Liver (tissue), 9 donors: ENCODE measurements around the gene POLR3GL. TPM values are rescaled to one million over a fixed set of nuclear protein-coding genes. Genes with fewer than 3 reads are reported as not detected.
A peak's percentile ranks its signal among the peaks of the same experiment; 100 is the strongest.

ENCODE experiments used
- DNase-seq: peaks from one replicate; pipeline ENCODE4 v3.0.0-alpha.2; 2017; ENCODE audit warnings: low spot score
- H3K27ac ChIP-seq, 2 donors: one replicate each; pipeline ENCODE4 v1.7.0; 2013; ENCODE audit warnings: inconsistent platforms in 2 of 2, low read length in 2 of 2, control low read depth in 1 of 2, low read depth in 1 of 2, mild to moderate bottlenecking in 1 of 2
- H3K27me3 ChIP-seq, 4 donors: one replicate each; pipeline versions ENCODE4 v1.6.1 to v1.7.0; 2013; ENCODE audit warnings: low read length in 3 of 4, inconsistent platforms in 1 of 4, mild to moderate bottlenecking in 1 of 4, moderate library complexity in 1 of 4; ENCODE audit not compliant: control insufficient read depth in 4 of 4, insufficient read depth in 4 of 4
- H3K36me3 ChIP-seq, 4 donors: one replicate each; pipeline versions ENCODE4 v1.6.1 to v1.7.0; 2013; ENCODE audit warnings: low read length in 3 of 4, mild to moderate bottlenecking in 3 of 4, low read depth in 1 of 4, moderate library complexity in 1 of 4; ENCODE audit not compliant: control insufficient read depth in 4 of 4, insufficient read depth in 3 of 4
- H3K4me1 ChIP-seq, 4 donors: one replicate each; pipeline versions ENCODE4 v1.6.1 to v1.7.0; 2013; ENCODE audit warnings: low read length in 3 of 4, mild to moderate bottlenecking in 3 of 4, moderate library complexity in 1 of 4; ENCODE audit not compliant: control insufficient read depth in 4 of 4, insufficient read depth in 4 of 4
- H3K4me3 ChIP-seq, 3 donors: one replicate each; pipeline versions ENCODE4 v1.6.1 to v1.7.0; 2013; ENCODE audit warnings: low read length in 3 of 3, control low read depth in 1 of 3, low read depth in 1 of 3, mild to moderate bottlenecking in 1 of 3
- H3K9ac ChIP-seq, 2 donors: one replicate each; pipeline ENCODE4 v1.7.0; 2013; ENCODE audit warnings: low read length in 2 of 2, mild to moderate bottlenecking in 2 of 2, moderate library complexity in 2 of 2, control low read depth in 1 of 2, low read depth in 1 of 2
- H3K9me3 ChIP-seq, 4 donors: one replicate each; pipeline versions ENCODE4 v1.6.1 to v1.7.0; 2013; ENCODE audit warnings: low read length in 3 of 4; ENCODE audit not compliant: control insufficient read depth in 4 of 4
- FOXA2 ChIP-seq: IDR thresholded peaks from 2 replicates; pipeline ENCODE4 v1.6.1; 2016; ENCODE audit warnings: antibody characterized with exemption
- GABPA ChIP-seq, 2 donors: IDR thresholded peaks in 1 of 2; conservative IDR thresholded peaks in 1 of 2; 2 replicates each; pipeline ENCODE4 v1.6.1; 2016; ENCODE audit warnings: antibody characterized with exemption in 2 of 2, mild to moderate bottlenecking in 1 of 2, moderate library complexity in 1 of 2
- HNF4A ChIP-seq, 2 donors: conservative IDR thresholded peaks; 2 replicates each; pipeline ENCODE4 v1.6.1; 2016; ENCODE audit warnings: antibody characterized with exemption in 2 of 2, mild to moderate bottlenecking in 2 of 2
- HNF4G ChIP-seq: IDR thresholded peaks from 2 replicates; pipeline ENCODE4 v1.6.1; 2016; ENCODE audit warnings: antibody characterized with exemption
- JUND ChIP-seq, 2 donors: IDR thresholded peaks; 2 replicates each; pipeline ENCODE4 v1.6.1; 2016; ENCODE audit warnings: antibody characterized with exemption in 2 of 2
- NR2F2 ChIP-seq: IDR thresholded peaks from 2 replicates; pipeline ENCODE4 v1.6.1; 2016; ENCODE audit warnings: antibody characterized with exemption
- RAD21 ChIP-seq, 2 donors: IDR thresholded peaks; 2 replicates each; pipeline ENCODE4 v1.6.1; 2016; ENCODE audit warnings: antibody characterized with exemption in 2 of 2, mild to moderate bottlenecking in 2 of 2
- REST ChIP-seq: IDR thresholded peaks from 2 replicates; pipeline ENCODE4 v1.6.1; 2016; ENCODE audit warnings: antibody characterized with exemption, mild to moderate bottlenecking
- RXRA ChIP-seq, 2 donors: IDR thresholded peaks; 2 replicates each; pipeline ENCODE4 v1.6.1; 2017 to 2018; ENCODE audit warnings: antibody characterized with exemption in 2 of 2, mild to moderate bottlenecking in 1 of 2
- SP1 ChIP-seq: IDR thresholded peaks from 2 replicates; pipeline ENCODE4 v1.6.1; 2018; ENCODE audit warnings: antibody characterized with exemption, mild to moderate bottlenecking
- YY1 ChIP-seq: IDR thresholded peaks from 2 replicates; pipeline ENCODE4 v1.6.1; 2016; ENCODE audit warnings: antibody characterized with exemption, mild to moderate bottlenecking
- ZBTB33 ChIP-seq: IDR thresholded peaks from 2 replicates; pipeline ENCODE4 v1.6.1; 2016; ENCODE audit warnings: antibody characterized with exemption
- WGBS: extraction: QIAGEN DNeasy Blood & Tissue Kit; methylation state at CpG from one replicate; pipeline ENCODE4 v1.1.7; 2013; 5-methylcytosine and 5-hydroxymethylcytosine counted together
- polyA plus RNA-seq, 2 donors: library from polyadenylated mRNA; stranded (reverse) in 1 of 2; unstranded in 1 of 2; fragments of 200-250 nt in 1 of 2; fragments of >200 nt in 1 of 2; fragmentation: Nextera tagmentation in 1 of 2; extraction: Ambion mirVana in 1 of 2; gene quantifications; one replicate each; pipeline versions ENCODE4 v1.2.1 to v1.2.3, GENCODE V29; 2013 to 2015
- total RNA-seq, 2 donors: library from RNA; depleted of rRNA; stranded (reverse); fragments of >200 nt; gene quantifications; one replicate each; pipeline ENCODE4 v1.2.3, GENCODE V29; 2014
- TF ChIP-seq, protein P1 (sequence below): IDR thresholded peaks from 2 replicates; pipeline ENCODE4 v1.6.1; 2016; ENCODE audit warnings: antibody characterized with exemption
- donor health status: healthy.
- donor health status: healthy.
- donor health status: healthy.
- donor health status: healthy.
- donor health status: healthy.

POLR3GL gene
- total and polyA plus RNA-seq, 4 donors: 11.9 to 23.4 (median 16.2) TPM

- no peak for TF ChIP-seq GABPA (IDR thresholded peaks at IDR 0.05 in 1 of 2, conservative IDR thresholded peaks at IDR 0.05 in 1 of 2)
- TF ChIP-seq, protein P1, sequence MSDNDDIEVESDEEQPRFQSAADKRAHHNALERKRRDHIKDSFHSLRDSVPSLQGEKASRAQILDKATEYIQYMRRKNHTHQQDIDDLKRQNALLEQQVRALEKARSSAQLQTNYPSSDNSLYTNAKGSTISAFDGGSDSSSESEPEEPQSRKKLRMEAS: no peak
These were observed 15.3 kb upstream of the POLR3GL start (continued) for GRCh38 chr1:145949219-145949618.

- peaks cover 0 to 1% (median 0%) of the 10 kb centered on the region in 4 donors for H3K36me3 ChIP-seq
- TF ChIP-seq RXRA (IDR thresholded peaks at IDR 0.05) (no peak), YY1 (peak; percentile 21)
- no peak overlapping the region for H3K27ac ChIP-seq
- no peaks in the 10 kb centered on the region for H3K9me3 ChIP-seq
- no peak for DNase-seq
- no peaks in the 10 kb centered on the region for H3K27me3 ChIP-seq
- WGBS: 48% methylated on average over 1 of the region's 1 CpG
- H3K4me3 ChIP-seq: no peak overlapping the region
- H3K9ac ChIP-seq: no peak overlapping the region
- H3K4me1 ChIP-seq: peaks cover 8 to 26% (median 22%) of the 10 kb centered on the region in 4 donors
These were observed 13.0 kb upstream of the POLR3GL start for GRCh38 chr1:145951526-145951925.

GRCh38 chr1:145952903-145953302 lies 11.6 kb upstream of the POLR3GL start:
- TF ChIP-seq SP1 (no peak), GABPA (IDR thresholded peaks at IDR 0.05 in 1 of 2, conservative IDR thresholded peaks at IDR 0.05 in 1 of 2) (no peak), HNF4A (conservative IDR thresholded peaks at IDR 0.05) (no peak), HNF4G (no peak), ZBTB33 (no peak), RAD21 (IDR thresholded peaks at IDR 0.05) (no peak), YY1 (no peak), NR2F2 (no peak), FOXA2 (no peak), REST (no peak), JUND (IDR thresholded peaks at IDR 0.05) (no peak)
- TF ChIP-seq, protein P1: no peak
- 98% methylated on average over 3 of the region's 3 CpGs for WGBS
- no peaks in the 10 kb centered on the region for H3K27me3 ChIP-seq
- no peak overlapping the region for H3K27ac ChIP-seq
- peaks cover 8 to 34% (median 28%) of the 10 kb centered on the region in 4 donors for H3K4me1 ChIP-seq
- no peak overlapping the region for H3K4me3 ChIP-seq
- DNase-seq: no peak
- no peaks in the 10 kb centered on the region for H3K9me3 ChIP-seq
- H3K9ac ChIP-seq: no peak overlapping the region
- no peaks in the 10 kb centered on the region for H3K36me3 ChIP-seq
